Upper lobe of left lung (tissue), 6 donors: ENCODE data around the gene APOBEC3G. TPM values are rescaled to one million over a fixed set of nuclear protein-coding genes. Genes with fewer than 3 reads are reported as not detected.
"Not testable (repeated sequence)": the region's sequence is repeated elsewhere in the genome, so short reads cannot be mapped to it uniquely, and the experiment has no call there.

Source experiments
- ATAC-seq, 2 donors: fragments of 200-7000 bp; cut with Tn5 transposase; one replicate each; pipeline ENCODE4 v1.9.1; 2022; ENCODE audit warnings: mild to moderate bottlenecking in 2 of 2, moderate library complexity in 2 of 2; ENCODE audit not compliant: low FRiP score in 2 of 2
- DNase-seq, 2 donors: peaks; one replicate each; pipeline ENCODE4 v3.0.0-alpha.2; 2019 to 2020
- H3K27ac ChIP-seq, 4 donors: fragments of 200-600 bp; sonication (generic); one replicate each; pipeline ENCODE4 v1.5.1; 2016 to 2019
- H3K27me3 ChIP-seq, 4 donors: fragments of 200-600 bp; sonication (generic); one replicate each; pipeline ENCODE4 v1.5.1; 2017 to 2019
- H3K36me3 ChIP-seq, 4 donors: fragments of 200-600 bp; sonication (generic); one replicate each; pipeline ENCODE4 v1.5.1; 2016 to 2019
- H3K4me1 ChIP-seq, 4 donors: fragments of 200-600 bp; sonication (generic); one replicate each; pipeline ENCODE4 v1.5.1; 2018 to 2019
- H3K4me3 ChIP-seq, 4 donors: fragments of 200-600 bp; sonication (generic); one replicate each; pipeline ENCODE4 v1.5.1; 2017 to 2019; ENCODE audit warnings: mild to moderate bottlenecking in 2 of 4, moderate library complexity in 1 of 4
- H3K9me3 ChIP-seq, 4 donors: fragments of 200-600 bp; sonication (generic); one replicate each; pipeline ENCODE4 v1.5.1; 2018 to 2019
- EP300 ChIP-seq, 4 donors: sonication (generic); formaldehyde crosslinking; IDR thresholded peaks; one replicate each; pipeline ENCODE4 v1.5.1; 2017; ENCODE audit warnings: antibody characterized with exemption in 4 of 4, control low read depth in 2 of 4
- POLR2A ChIP-seq, 4 donors: fragments of 450-650 bp; IDR thresholded peaks; one replicate each; pipeline ENCODE4 v1.5.1; 2016 to 2017; ENCODE audit warnings: antibody characterized with exemption in 4 of 4, mild to moderate bottlenecking in 2 of 4
- POLR2AphosphoS5 ChIP-seq, 2 donors: sonication (generic); formaldehyde crosslinking; IDR thresholded peaks; one replicate each; pipeline ENCODE4 v1.5.1; 2017; ENCODE audit warnings: antibody characterized with exemption in 2 of 2
- WGBS, 2 donors: methylation state at CpG; one replicate each; pipeline ENCODE4 v1.1.5; 2017 to 2018; 5-methylcytosine and 5-hydroxymethylcytosine counted together
- total RNA-seq, 6 donors: library from RNA; depleted of rRNA in 4 of 6; stranded (reverse); fragments of >200 nt in 4 of 6; gene quantifications; one replicate each; pipeline versions ENCODE4 v1.1.0 to v1.2.1, GENCODE V29; 2016 to 2021
- TF ChIP-seq, protein P1 (sequence below), 6 experiments: fragments of 450-650 bp in 4 of 6; fragments of 200-600 bp in 2 of 6; sonication (generic) in 2 of 6; IDR thresholded peaks; one replicate each; pipeline ENCODE4 v1.5.1; 2016 to 2019; ENCODE audit warnings: antibody characterized with exemption in 6 of 6
- donor health status: DM: no; HTN: no; CAD: no; lungs with moderate emphysema.
- donor health status: DM: no; HTN: yes; CAD: no; lungs with severe emphysema.

Gene APOBEC3G
- total RNA-seq, 6 donors from 2014 or later = 10.2 to 38.8 (median 15.8) TPM

DNA sequence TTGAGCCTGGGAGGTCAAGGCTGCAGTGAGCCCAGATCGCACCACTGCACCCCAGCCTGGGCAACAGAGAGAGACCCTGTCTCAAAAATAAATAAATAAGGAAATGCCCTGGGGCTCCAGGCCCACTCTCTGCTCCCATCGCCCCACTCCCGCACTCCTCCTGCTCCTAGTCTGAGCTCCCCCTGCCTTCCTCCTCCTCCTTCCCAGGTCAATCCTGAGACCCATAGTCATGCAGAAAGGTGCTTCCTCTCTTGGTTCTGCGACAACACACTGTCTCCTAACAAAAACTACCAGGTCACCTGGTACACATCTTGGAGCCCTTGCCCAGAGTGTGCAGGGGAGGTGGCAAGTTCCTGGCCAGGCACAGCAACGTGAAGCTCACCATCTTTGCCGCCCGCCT is 6.9 kb upstream of the APOBEC3G start:
- 90 to 95% methylated on average over 7 of the region's 7 CpGs for WGBS, 2 donors
- H3K9me3 ChIP-seq = no peaks in the 10 kb centered on the region
- ATAC-seq = no peak
- no peaks in the 10 kb centered on the region for H3K4me1 ChIP-seq
- H3K27ac ChIP-seq = no peak overlapping the region
- no peak overlapping the region for H3K4me3 ChIP-seq
- no peaks in the 10 kb centered on the region for H3K36me3 ChIP-seq
- DNase-seq = no peak
- no peak for TF ChIP-seq POLR2A (IDR thresholded peaks at IDR 0.05)
- no peak for TF ChIP-seq POLR2AphosphoS5 (IDR thresholded peaks at IDR 0.05)
- TF ChIP-seq, protein P1, sequence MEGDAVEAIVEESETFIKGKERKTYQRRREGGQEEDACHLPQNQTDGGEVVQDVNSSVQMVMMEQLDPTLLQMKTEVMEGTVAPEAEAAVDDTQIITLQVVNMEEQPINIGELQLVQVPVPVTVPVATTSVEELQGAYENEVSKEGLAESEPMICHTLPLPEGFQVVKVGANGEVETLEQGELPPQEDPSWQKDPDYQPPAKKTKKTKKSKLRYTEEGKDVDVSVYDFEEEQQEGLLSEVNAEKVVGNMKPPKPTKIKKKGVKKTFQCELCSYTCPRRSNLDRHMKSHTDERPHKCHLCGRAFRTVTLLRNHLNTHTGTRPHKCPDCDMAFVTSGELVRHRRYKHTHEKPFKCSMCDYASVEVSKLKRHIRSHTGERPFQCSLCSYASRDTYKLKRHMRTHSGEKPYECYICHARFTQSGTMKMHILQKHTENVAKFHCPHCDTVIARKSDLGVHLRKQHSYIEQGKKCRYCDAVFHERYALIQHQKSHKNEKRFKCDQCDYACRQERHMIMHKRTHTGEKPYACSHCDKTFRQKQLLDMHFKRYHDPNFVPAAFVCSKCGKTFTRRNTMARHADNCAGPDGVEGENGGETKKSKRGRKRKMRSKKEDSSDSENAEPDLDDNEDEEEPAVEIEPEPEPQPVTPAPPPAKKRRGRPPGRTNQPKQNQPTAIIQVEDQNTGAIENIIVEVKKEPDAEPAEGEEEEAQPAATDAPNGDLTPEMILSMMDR (IDR thresholded peaks at IDR 0.05) = no peak
- TF ChIP-seq EP300 (IDR thresholded peaks at IDR 0.05) = no peak
- H3K27me3 ChIP-seq = no peaks in the 10 kb centered on the region

GRCh38 chr22:39072581-39072981 is 4.5 kb upstream of the APOBEC3G start:
- 66 to 70% methylated on average over 6 of the region's 7 CpGs for WGBS, 2 donors
- not testable (repeated sequence) for DNase-seq, H3K4me3 ChIP-seq, H3K9me3 ChIP-seq, H3K4me1 ChIP-seq, H3K27ac ChIP-seq, ATAC-seq, H3K36me3 ChIP-seq, H3K27me3 ChIP-seq

DNA sequence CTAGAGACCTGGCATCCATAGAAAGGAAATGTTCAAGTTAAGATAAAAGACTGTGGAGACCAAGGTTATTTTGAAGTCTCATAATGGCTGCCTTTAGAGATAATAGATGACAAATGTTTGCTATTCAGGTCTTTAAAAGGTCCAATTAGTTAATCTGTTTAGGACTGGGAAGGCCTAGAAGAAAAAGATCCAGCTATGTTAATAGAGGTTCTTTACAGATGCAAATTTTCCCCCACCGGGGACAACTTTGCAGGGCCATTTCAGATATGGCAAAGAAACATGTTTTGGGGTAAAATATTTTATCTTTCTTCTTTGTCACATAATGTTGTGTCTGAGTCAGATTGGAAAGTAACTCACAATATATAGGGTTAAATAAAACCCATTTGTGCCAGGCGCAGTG is 3.1 kb upstream of the APOBEC3G start:
- TF ChIP-seq POLR2A (IDR thresholded peaks at IDR 0.05) (no peak), POLR2AphosphoS5 (IDR thresholded peaks at IDR 0.05) (no peak), EP300 (IDR thresholded peaks at IDR 0.05) (no peak)
- TF ChIP-seq, protein P1 (IDR thresholded peaks at IDR 0.05) = no peak
- Histone ChIP-seq H3K27ac (no peak overlapping the region), H3K4me3 (no peak overlapping the region), H3K9me3 (no peaks in the 10 kb centered on the region), H3K4me1 (peaks cover 6 to 13% (median 11%) of the 10 kb centered on the region in 4 donors), H3K27me3 (no peaks in the 10 kb centered on the region), H3K36me3 (no peaks in the 10 kb centered on the region)
- 42 to 50% methylated on average over 2 of the region's 2 CpGs for WGBS, 2 donors
- no peak for DNase-seq
- no peak for ATAC-seq

- H3K4me3 ChIP-seq = peak overlapping the region in 3 of 4 donors; percentile 47 to 59 (median 59)
- peaks cover 0 to 11% (median 0%) of the 10 kb centered on the region in 4 donors for H3K36me3 ChIP-seq
- 25 to 47% methylated on average over 6 to 21 of the region's 24 CpGs for WGBS, 2 donors
- H3K27me3 ChIP-seq, H3K9me3 ChIP-seq, DNase-seq: not testable (repeated sequence)
- peaks cover 6 to 13% (median 11%) of the 10 kb centered on the region in 4 donors for H3K4me1 ChIP-seq
- ATAC-seq = peak; percentile 89 to 93
- peak overlapping the region in 3 of 4 donors; percentile 82 to 93 (median 90) for H3K27ac ChIP-seq
Observed at GRCh38 chr22:39076155-39077025, 685 bp upstream of the APOBEC3G start.

DNA sequence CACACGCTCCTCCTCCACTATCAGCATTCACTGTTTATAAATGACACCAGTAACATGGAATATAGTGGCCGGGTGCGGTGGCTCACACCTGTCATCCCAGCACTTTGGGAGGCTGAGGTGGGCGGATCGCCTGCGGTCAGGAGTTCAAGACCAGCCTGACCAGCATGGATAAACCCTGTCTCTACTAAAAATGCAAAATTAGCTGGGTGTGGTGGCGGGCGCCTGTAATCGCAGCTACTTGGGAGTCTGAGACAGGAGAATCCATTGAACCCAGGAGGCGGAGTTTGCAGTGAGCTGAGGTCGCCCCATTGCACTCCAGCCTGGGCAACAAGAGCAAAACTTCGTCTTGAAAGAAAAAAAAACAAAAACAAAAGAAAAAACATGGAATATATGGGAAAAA is 837 bp downstream of the APOBEC3G start:
- not testable (repeated sequence) for ATAC-seq, DNase-seq, H3K27me3 ChIP-seq, H3K9me3 ChIP-seq
- Histone ChIP-seq H3K36me3 (peaks cover 0 to 18% (median 2%) of the 10 kb centered on the region in 4 donors), H3K27ac (peak overlapping the region in 3 of 4 donors; percentile 82 to 93 (median 90)), H3K4me1 (peaks cover 6 to 13% (median 11%) of the 10 kb centered on the region in 4 donors), H3K4me3 (peak overlapping the region in 3 of 4 donors; percentile 47 to 59 (median 59))
- 87 to 90% methylated on average over 12 of the region's 12 CpGs for WGBS, 2 donors

GRCh38 chr22:39078329-39078728 is 1.3 kb downstream of the APOBEC3G start:
- Histone ChIP-seq H3K4me3 (peak overlapping the region in 3 of 4 donors; percentile 47 to 59 (median 59)), H3K27ac (peak overlapping the region in 2 of 4 donors; percentile 16 to 90)

DNA sequence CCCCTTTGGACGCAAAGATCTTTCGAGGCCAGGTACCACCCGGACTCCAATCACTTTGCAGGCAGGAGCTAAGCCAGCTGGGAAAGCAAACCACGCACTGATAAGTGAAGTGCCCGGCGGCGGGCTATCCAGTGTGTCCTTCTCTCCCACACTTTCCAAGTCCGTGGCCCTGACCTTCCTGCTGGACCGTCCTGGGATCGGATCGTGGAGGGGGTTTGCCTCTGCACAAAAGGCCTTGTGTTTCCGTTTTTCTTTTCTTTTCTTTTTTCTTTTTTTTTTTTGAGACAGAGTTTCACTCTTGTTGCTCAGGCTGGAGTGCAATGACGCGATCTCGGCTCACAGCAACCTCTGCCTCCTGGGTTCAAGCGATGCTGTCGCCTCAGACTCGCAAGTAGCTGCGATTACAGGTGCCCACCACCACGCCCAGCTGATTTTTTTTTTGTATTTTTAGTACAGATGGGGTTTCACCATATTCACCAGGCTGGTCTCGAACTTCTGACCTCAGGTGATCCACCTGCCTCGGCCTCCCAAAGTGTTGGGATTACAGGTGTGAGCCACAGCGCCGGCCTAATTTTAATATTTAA is 2.1 kb downstream of the APOBEC3G start:
- not testable (repeated sequence) for H3K27ac ChIP-seq, H3K9me3 ChIP-seq, ATAC-seq, H3K27me3 ChIP-seq, H3K4me3 ChIP-seq, DNase-seq
- 90 to 92% methylated on average over 20 to 24 of the region's 24 CpGs for WGBS, 2 donors
- Histone ChIP-seq H3K4me1 (peaks cover 6 to 13% (median 11%) of the 10 kb centered on the region in 4 donors), H3K36me3 (peaks cover 0 to 18% (median 2%) of the 10 kb centered on the region in 4 donors)

More at GRCh38 chr22:39078329-39078728, 1.3 kb downstream of the APOBEC3G start:
- WGBS, 2 donors = 87 to 95% methylated on average over 6 to 8 of the region's 8 CpGs
- DNase-seq = no peak
- Histone ChIP-seq H3K36me3 (peaks cover 0 to 18% (median 2%) of the 10 kb centered on the region in 4 donors), H3K9me3 (no peaks in the 10 kb centered on the region), H3K4me1 (peaks cover 6 to 13% (median 11%) of the 10 kb centered on the region in 4 donors), H3K27me3 (no peaks in the 10 kb centered on the region)
- no peak for TF ChIP-seq EP300 (IDR thresholded peaks at IDR 0.05)
- TF ChIP-seq, protein P1 (IDR thresholded peaks at IDR 0.05) = no peak
- no peak for TF ChIP-seq POLR2A (IDR thresholded peaks at IDR 0.05)
- TF ChIP-seq POLR2AphosphoS5 (IDR thresholded peaks at IDR 0.05) = no peak
- ATAC-seq = no peak
